ACC112 (cell line): ENCODE measurements around the gene CCDC106.

ENCODE experiments used
- H2AFZ ChIP-seq: fragments of 200-600 bp; sonication (generic); one replicate; pipeline ENCODE4 v1.6.0; 2017; ENCODE audit warnings: antibody characterized with exemption, low read length; ENCODE audit not compliant: unreplicated experiment
- H3K27ac ChIP-seq: fragments of 200-600 bp; sonication (generic); 2 replicates; pipeline ENCODE4 v1.5.1; 2014; ENCODE audit warnings: low read depth, mild to moderate bottlenecking, antibody characterized with exemption, low read length, moderate library complexity
- H3K27me3 ChIP-seq: fragments of 200-600 bp; sonication (generic); 2 replicates; pipeline ENCODE4 v1.6.1; 2014; ENCODE audit warnings: mild to moderate bottlenecking, antibody characterized with exemption, low read length, moderate library complexity, mixed read lengths; ENCODE audit not compliant: insufficient read depth
- H3K36me3 ChIP-seq: fragments of 200-600 bp; sonication (generic); 2 replicates; pipeline ENCODE4 v1.6.1; 2016; ENCODE audit warnings: mild to moderate bottlenecking, antibody characterized with exemption, low read length, moderate library complexity, mixed read lengths; ENCODE audit not compliant: insufficient read depth
- H3K4me1 ChIP-seq: fragments of 200-600 bp; sonication (generic); one replicate; pipeline ENCODE4 v1.6.1; 2016; ENCODE audit warnings: low read length, mixed read lengths; ENCODE audit not compliant: insufficient read depth, unreplicated experiment, control insufficient read depth
- H3K4me3 ChIP-seq: fragments of 200-600 bp; sonication (generic); 2 replicates; pipeline ENCODE4 v1.5.1; 2014; ENCODE audit warnings: mild to moderate bottlenecking, low read depth, low read length
- H3K79me2 ChIP-seq: fragments of 200-600 bp; sonication (generic); one replicate; pipeline ENCODE4 v1.6.0; 2016; ENCODE audit warnings: low read length; ENCODE audit not compliant: control insufficient read depth, unreplicated experiment, insufficient read depth

Gene CCDC106

GRCh38 chr19:55686311-55687050 lies 38.5 kb downstream of the CCDC106 start:
- H3K27ac ChIP-seq, result no peak overlapping the region
- no peaks in the 10 kb centered on the region for H3K27me3 ChIP-seq
- 0 out of 2 replicates have a peak, but pooled peaks cover 5% of the 10 kb centered on the region for H3K36me3 ChIP-seq
- H3K79me2 ChIP-seq, result peaks cover 32% of the 10 kb centered on the region
- no peak overlapping the region for H2AFZ ChIP-seq
- peaks cover 1% of the 10 kb centered on the region for H3K4me1 ChIP-seq
- no peak overlapping the region for H3K4me3 ChIP-seq

- Histone ChIP-seq H2AFZ (no peak overlapping the region), H3K27ac (no peak overlapping the region), H3K79me2 (peaks cover 23% of the 10 kb centered on the region), H3K27me3 (no peaks in the 10 kb centered on the region), H3K36me3 (no peaks in the 10 kb centered on the region), H3K4me3 (no peak overlapping the region), H3K4me1 (no peaks in the 10 kb centered on the region)
Observed at GRCh38 chr19:55687281-55688201, 39.5 kb downstream of the CCDC106 start.

GRCh38 chr19:55688422-55689218 lies 40.6 kb downstream of the CCDC106 start:
- Histone ChIP-seq H3K36me3 (no peaks in the 10 kb centered on the region), H3K79me2 (peaks cover 19% of the 10 kb centered on the region), H3K27me3 (no peaks in the 10 kb centered on the region)

GRCh38 chr19:55689411-55690108 lies 41.5 kb downstream of the CCDC106 start:
- Histone ChIP-seq H2AFZ (no peak overlapping the region), H3K4me1 (no peaks in the 10 kb centered on the region), H3K4me3 (no peak overlapping the region), H3K27ac (no peak overlapping the region), H3K79me2 (peaks cover 12% of the 10 kb centered on the region), H3K36me3 (no peaks in the 10 kb centered on the region), H3K27me3 (no peaks in the 10 kb centered on the region)

More at GRCh38 chr19:55688422-55689218, 40.6 kb downstream of the CCDC106 start:
- no peak overlapping the region for H3K4me3 ChIP-seq
- H3K4me1 ChIP-seq, result no peaks in the 10 kb centered on the region
- no peak overlapping the region for H2AFZ ChIP-seq
- H3K27ac ChIP-seq, result no peak overlapping the region

- H2AFZ ChIP-seq, result no peak overlapping the region
- H3K4me3 ChIP-seq, result no peak overlapping the region
- H3K27ac ChIP-seq, result no peak overlapping the region
- H3K36me3 ChIP-seq, result no peaks in the 10 kb centered on the region
- H3K27me3 ChIP-seq, result no peaks in the 10 kb centered on the region
- peaks cover 6% of the 10 kb centered on the region for H3K79me2 ChIP-seq
- H3K4me1 ChIP-seq, result no peaks in the 10 kb centered on the region
Observed at GRCh38 chr19:55690109-55690768, 42.2 kb downstream of the CCDC106 start.

- Histone ChIP-seq H3K4me1 (no peaks in the 10 kb centered on the region), H3K79me2 (peaks cover 6% of the 10 kb centered on the region), H3K27ac (no peak overlapping the region), H2AFZ (no peak overlapping the region), H3K27me3 (no peaks in the 10 kb centered on the region), H3K36me3 (no peaks in the 10 kb centered on the region), H3K4me3 (no peak overlapping the region)
Observed at GRCh38 chr19:55690769-55691545, 42.9 kb downstream of the CCDC106 start.

GRCh38 chr19:55691561-55692481 lies 43.8 kb downstream of the CCDC106 start:
- Histone ChIP-seq H3K4me1 (no peaks in the 10 kb centered on the region), H3K79me2 (no peaks in the 10 kb centered on the region), H3K36me3 (no peaks in the 10 kb centered on the region), H3K27me3 (no peaks in the 10 kb centered on the region), H3K4me3 (no peak overlapping the region), H3K27ac (no peak overlapping the region), H2AFZ (no peak overlapping the region)

- no peaks in the 10 kb centered on the region for H3K36me3 ChIP-seq
- no peak overlapping the region for H3K27ac ChIP-seq
- no peak overlapping the region for H2AFZ ChIP-seq
- no peaks in the 10 kb centered on the region for H3K79me2 ChIP-seq
- no peaks in the 10 kb centered on the region for H3K4me1 ChIP-seq
- H3K27me3 ChIP-seq, result no peaks in the 10 kb centered on the region
- H3K4me3 ChIP-seq, result no peak overlapping the region
Observed at GRCh38 chr19:55692681-55693081, 44.7 kb downstream of the CCDC106 start.
